GM12878 (cell line): ENCODE data around the gene TANC1. TPM values are rescaled to one million over a fixed set of nuclear protein-coding genes. Genes with fewer than 3 reads are reported as not detected.

Experiments used
- ATAC-seq: fragments of 200-7000 bp; cut with Tn5 transposase; 3 replicates; pipeline ENCODE4 v1.9.1; 2020; ENCODE audit warnings: mild to moderate bottlenecking, moderate library complexity
- BruUV-seq: library from RNA; stranded (reverse); fragments of 400-500 nt; replicated peaks from 2 replicates; lab custom pipeline; 2021; lab: Mats Ljungman, UMichigan
- CTCF ChIA-PET: fragments of 300-600 bp; sonication (Branson Sonifier 250); formaldehyde crosslinking; extraction: SDS; loops from one replicate; lab custom pipeline; 2021; ENCODE audit warnings: inconsistent platforms; lab: Yijun Ruan, JAX
- POLR2A ChIA-PET: fragments of 350-600 bp; formaldehyde crosslinking; extraction: SDS; loops from one replicate; lab custom pipeline; 2021; ENCODE audit warnings: inconsistent platforms; lab: Charles Lee
- RAD21 ChIA-PET: fragments of 300-600 bp; sonication (Branson Sonifier 250); formaldehyde crosslinking; loops from one replicate; lab custom pipeline; 2023; ENCODE audit warnings: antibody characterized with exemption; ENCODE audit not compliant: unreplicated experiment; lab: Charles Lee
- SMC1A ChIA-PET: fragments of 300-600 bp; sonication (Branson Sonifier 250); formaldehyde crosslinking; loops from one replicate; lab custom pipeline; 2023; ENCODE audit not compliant: unreplicated experiment, uncharacterized antibody; lab: Charles Lee
- DNase-seq: peaks from one replicate; pipeline ENCODE4 v3.0.0-alpha.2; 2011; ENCODE audit warnings: low read depth, low spot score
- FAIRE-seq: peaks from 3 replicates; lab custom pipeline; 2011; peaks lifted over from hg19 to GRCh38; lab: Jason Lieb, UNC
- H2AFZ ChIP-seq: 2 replicates; pipeline ENCODE4 v1.6.0; 2011; ENCODE audit warnings: low read depth, low read length, control low read depth; ENCODE audit not compliant: control insufficient read depth
- H3K27ac ChIP-seq: 2 replicates; pipeline ENCODE4 v1.5.1; 2011; ENCODE audit warnings: control low read depth; ENCODE audit not compliant: control insufficient read depth, insufficient read depth
- H3K27me3 ChIP-seq, 2 experiments: replicated peaks in 1 of 2; 2 replicates each; pipeline versions ENCODE4 v1.6.0 to v1.6.1; 2011; ENCODE audit warnings: low read length in 1 of 2; ENCODE audit not compliant: control insufficient read depth in 2 of 2, insufficient read depth in 2 of 2
- H3K36me3 ChIP-seq, 2 experiments: 2 replicates each; pipeline ENCODE4 v1.5.1; 2011; ENCODE audit warnings: low read length in 1 of 2; ENCODE audit not compliant: control insufficient read depth in 2 of 2, insufficient read depth in 2 of 2
- H3K4me1 ChIP-seq: 2 replicates; pipeline ENCODE4 v1.6.1; 2011; ENCODE audit warnings: mild to moderate bottlenecking, low read length, moderate library complexity, mixed read lengths; ENCODE audit not compliant: control insufficient read depth, insufficient read depth
- H3K4me2 ChIP-seq: 2 replicates; pipeline ENCODE4 v1.6.0; 2011; ENCODE audit warnings: control low read depth; ENCODE audit not compliant: control insufficient read depth, insufficient read depth
- H3K4me3 ChIP-seq: fragments of 200-600 bp; sonication (generic); 2 replicates; pipeline ENCODE4 v1.5.1; 2016
- H3K79me2 ChIP-seq: 2 replicates; pipeline ENCODE4 v1.6.0; 2011; ENCODE audit warnings: low read length; ENCODE audit not compliant: control insufficient read depth, insufficient read depth
- H3K9ac ChIP-seq: 2 replicates; pipeline ENCODE4 v1.8.0; 2011; ENCODE audit warnings: low read length, control low read depth, mixed read lengths; ENCODE audit not compliant: control insufficient read depth, insufficient read depth
- H3K9me3 ChIP-seq: replicated peaks from 3 replicates; pipeline ENCODE4 v1.5.1; 2011; ENCODE audit warnings: mild to moderate bottlenecking, low read length; ENCODE audit not compliant: control insufficient read depth, insufficient read depth
- H4K20me1 ChIP-seq: 2 replicates; pipeline ENCODE4 v1.6.0; 2011; ENCODE audit not compliant: control insufficient read depth, insufficient read depth
- BACH1 ChIP-seq: fragments of 450-650 bp; IDR thresholded peaks from 2 replicates; pipeline ENCODE4 v1.6.1; 2017; ENCODE audit warnings: mild to moderate bottlenecking, borderline replicate concordance
- BMI1 ChIP-seq: fragments of 450-650 bp; IDR thresholded peaks from 2 replicates; pipeline ENCODE4 v1.6.1; 2016; ENCODE audit warnings: mild to moderate bottlenecking, moderate library complexity, borderline replicate concordance
- CHD1 ChIP-seq: IDR thresholded peaks from 2 replicates; pipeline ENCODE4 v1.6.1; 2012; ENCODE audit warnings: low read depth, low read length, improper control_type of control experiment
- CHD2 ChIP-seq: IDR thresholded peaks from 2 replicates; pipeline ENCODE4 v1.6.1; 2011; ENCODE audit warnings: low read depth, low read length, improper control_type of control experiment, borderline replicate concordance
- CTCF ChIP-seq, 3 experiments: IDR thresholded peaks in 2 of 3; conservative IDR thresholded peaks in 1 of 3; 2 replicates each; pipeline ENCODE4 v1.5.1; 2011; ENCODE audit warnings: low read depth in 3 of 3, low read length in 3 of 3, mild to moderate bottlenecking in 3 of 3, control low read depth in 2 of 3, moderate library complexity in 2 of 3, inconsistent platforms in 1 of 3, mixed read lengths in 1 of 3; ENCODE audit not compliant: control insufficient read depth in 2 of 3, insufficient read depth in 1 of 3; ENCODE audit errors: extremely low read depth in 1 of 3
- CUX1 ChIP-seq: IDR thresholded peaks from 2 replicates; pipeline ENCODE4 v1.6.1; 2012; ENCODE audit warnings: improper control_type of control experiment, low read depth, low read length; ENCODE audit not compliant: insufficient replicate concordance
- SMC3 ChIP-seq: IDR thresholded peaks from 2 replicates; pipeline ENCODE4 v1.6.1; 2011; ENCODE audit warnings: low read length, improper control_type of control experiment, borderline replicate concordance
- WGBS: methylation state at CpG from one replicate; pipeline ENCODE4 v1.1.6; 2016; ENCODE audit warnings: low lambda C conversion rate; ENCODE audit not compliant: insufficient replicate concordance, insufficient coverage; ENCODE audit errors: missing lambda C conversion rate; 5-methylcytosine and 5-hydroxymethylcytosine counted together
- in situ Hi-C: fragments of 300-500 bp; cut with MboI; formaldehyde crosslinking; loops from 9 replicates; pipeline ENCODE4 v1.14.3; 2018; ENCODE audit warnings: mixed read lengths
- intact Hi-C: fragments of 100-400 bp; cut with micrococcal nuclease; formaldehyde crosslinking; loops from one replicate; pipeline ENCODE4 v1.14.2; 2022; ENCODE audit not compliant: unreplicated experiment
- polyA plus RNA-seq, 11 experiments: library from polyadenylated mRNA; depleted of rRNA in 4 of 11; unstranded in 6 of 11; stranded (reverse) in 5 of 11; fragments of >200 nt; fragmentation: Nextera tagmentation in 4 of 11; fragmentation: Illumina TruSeq in 1 of 11; extraction: Ambion mirVana in 4 of 11; extraction: Trizol in 1 of 11; gene quantifications; 1 replicate in 1 of 11; 2 replicates in 10 of 11; pipeline versions ENCODE4 v1.2.1 to v1.2.3, GENCODE V29; 2011 to 2016; ENCODE audit warnings: inconsistent platforms in 2 of 11, missing spikeins in 2 of 11, low read depth in 1 of 11
- total RNA-seq, 4 experiments: library from RNA; depleted of rRNA in 3 of 4; stranded (reverse); fragments of >200 nt in 3 of 4; fragmentation: Illumina TruSeq in 1 of 4; extraction: Trizol in 1 of 4; gene quantifications; 2 replicates each; pipeline versions ENCODE4 v1.2.1 to v1.2.3, GENCODE V29; 2013 to 2021

The TANC1 gene
- total and polyA plus RNA-seq, 10 of the 15 experiments (the other 5 are each of a cell fraction or from before 2014, with no cell fraction given): 0.05 to 5.0 (median 0.34) TPM

GRCh38 chr2:159156834-159157233 lies 188.4 kb downstream of the TANC1 start:
- DNase-seq (no peak), ATAC-seq (no peak), FAIRE-seq (no peak)
- no peaks in the 10 kb centered on the region for H3K27me3 ChIP-seq
- no TSS peak for BruUV-seq
- RAD21 ChIA-PET: no interaction called here
- POLR2A ChIA-PET: no interaction called here
- H3K9me3 ChIP-seq: no peaks in the 10 kb centered on the region
- no peak overlapping the region for H3K9ac ChIP-seq
- H3K27ac ChIP-seq: no peak overlapping the region
- no peak overlapping the region for H3K4me3 ChIP-seq
- 81% methylated on average over 8 of the region's 8 CpGs for WGBS
- no peak overlapping the region for H3K4me2 ChIP-seq
- H4K20me1 ChIP-seq: no peaks in the 10 kb centered on the region
- in situ Hi-C loops (no loop called here), intact Hi-C loops (no loop called here)
- no peak overlapping the region for H2AFZ ChIP-seq
- no peaks in the 10 kb centered on the region for H3K36me3 ChIP-seq
- 0 out of 2 replicates have a peak, but pooled peaks cover 6% of the 10 kb centered on the region for H3K4me1 ChIP-seq
- CTCF ChIA-PET: interaction anchor here (1.6 kb wide), 1 partner anchor 18 kb away, joined by 3 read pairs; no protein-coding TSS in a partner anchor
- no peaks in the 10 kb centered on the region for H3K79me2 ChIP-seq
- no peak for TF ChIP-seq BACH1
- no peak for TF ChIP-seq CHD2
- no peak for TF ChIP-seq CHD1
- TF ChIP-seq SMC3: no peak
- TF ChIP-seq CUX1: no peak
- no peak for TF ChIP-seq CTCF (IDR thresholded peaks at IDR 0.05 in 2 of 3, conservative IDR thresholded peaks at IDR 0.05 in 1 of 3; ENCODE audit: control insufficient read depth in 2 of 3, extremely low read depth in 1 of 3, insufficient read depth in 1 of 3, low read depth in 3 of 3, low read length in 3 of 3)
- TF ChIP-seq BMI1: no peak
- SMC1A ChIA-PET: no interaction called here
